Suprapubic skin (tissue), 3 donors: ENCODE results near the gene ADAM11.

ENCODE experiments used
- EP300 ChIP-seq: sonication (generic); formaldehyde crosslinking; IDR thresholded peaks from one replicate; pipeline ENCODE4 v1.6.1; 2017; ENCODE audit warnings: antibody characterized with exemption
- TF ChIP-seq, protein P1 (sequence below), 2 donors: fragments of 200-600 bp in 1 of 2; fragments of 450-650 bp in 1 of 2; sonication (generic) in 1 of 2; IDR thresholded peaks; one replicate each; pipeline ENCODE4 v1.5.1; 2016 to 2019; ENCODE audit warnings: antibody characterized with exemption in 2 of 2, mild to moderate bottlenecking in 1 of 2, moderate library complexity in 1 of 2

DNA sequence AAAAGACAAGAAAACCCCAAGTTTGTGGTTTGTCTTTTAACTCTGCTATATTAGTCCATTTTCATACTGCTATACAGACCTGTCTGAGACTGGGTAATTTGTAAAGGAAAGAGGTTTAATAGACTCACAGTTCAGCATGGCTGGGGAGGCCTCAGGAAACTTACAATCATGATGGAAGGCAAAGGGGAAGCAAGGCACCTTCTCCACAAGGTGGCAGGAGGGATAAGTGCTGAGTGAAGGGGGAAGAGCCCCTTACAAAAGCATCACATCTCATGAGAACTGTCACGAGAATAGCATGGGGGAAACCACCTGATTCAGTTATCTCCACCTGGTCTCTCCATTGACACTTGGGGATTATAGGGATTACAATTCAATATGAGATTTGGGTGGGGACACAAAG, 13.5 kb upstream of the ADAM11 start:
- TF ChIP-seq EP300 = no peak
- TF ChIP-seq, protein P1, sequence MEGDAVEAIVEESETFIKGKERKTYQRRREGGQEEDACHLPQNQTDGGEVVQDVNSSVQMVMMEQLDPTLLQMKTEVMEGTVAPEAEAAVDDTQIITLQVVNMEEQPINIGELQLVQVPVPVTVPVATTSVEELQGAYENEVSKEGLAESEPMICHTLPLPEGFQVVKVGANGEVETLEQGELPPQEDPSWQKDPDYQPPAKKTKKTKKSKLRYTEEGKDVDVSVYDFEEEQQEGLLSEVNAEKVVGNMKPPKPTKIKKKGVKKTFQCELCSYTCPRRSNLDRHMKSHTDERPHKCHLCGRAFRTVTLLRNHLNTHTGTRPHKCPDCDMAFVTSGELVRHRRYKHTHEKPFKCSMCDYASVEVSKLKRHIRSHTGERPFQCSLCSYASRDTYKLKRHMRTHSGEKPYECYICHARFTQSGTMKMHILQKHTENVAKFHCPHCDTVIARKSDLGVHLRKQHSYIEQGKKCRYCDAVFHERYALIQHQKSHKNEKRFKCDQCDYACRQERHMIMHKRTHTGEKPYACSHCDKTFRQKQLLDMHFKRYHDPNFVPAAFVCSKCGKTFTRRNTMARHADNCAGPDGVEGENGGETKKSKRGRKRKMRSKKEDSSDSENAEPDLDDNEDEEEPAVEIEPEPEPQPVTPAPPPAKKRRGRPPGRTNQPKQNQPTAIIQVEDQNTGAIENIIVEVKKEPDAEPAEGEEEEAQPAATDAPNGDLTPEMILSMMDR (IDR thresholded peaks at IDR 0.05) = no peak
